ENCODE results near the gene POC1A. TPM values are rescaled to one million over a fixed set of nuclear protein-coding genes. Genes with fewer than 3 reads are reported as not detected.

Gene POC1A
- total and polyA plus RNA-seq, 2 experiments from 2014 or later, result 19.1 to 26.7 TPM

- TF ChIP-seq ZNF462 (CRISPR knock-in tag; IDR thresholded peaks at IDR 0.05), result no peak
These were observed 69.8 kb downstream of the POC1A start (continued) for GRCh38 chr3:52084216-52084945.

GRCh38 chr3:52083556-52084087 lies 70.6 kb downstream of the POC1A start:
- Mint-ChIP-seq H3K27ac (no peak overlapping the region), H3K36me3 (ENCODE audit: low read depth) (no peaks in the 10 kb centered on the region; the same call in 2 of the 3 replicates), H3K9me3 (no peaks in the 10 kb centered on the region), H3K27me3 (ENCODE audit: insufficient read depth, low read depth, poor library complexity) (peaks cover 5% of the 10 kb centered on the region), H3K4me1 (peaks cover 5% of the 10 kb centered on the region; the same call in 2 of the 3 replicates), H3K4me3 (no peak overlapping the region)
- Histone ChIP-seq H3K4me1 (ENCODE audit: insufficient read depth) (no peaks in the 10 kb centered on the region), H3K79me2 (replicated peaks; ENCODE audit: insufficient read depth) (no peaks in the 10 kb centered on the region), H3F3A (replicated peaks; ENCODE audit: low read depth) (no peaks in the 10 kb centered on the region), H3K27ac (ENCODE audit: low read depth) (no peak overlapping the region), H3K36me3 (ENCODE audit: insufficient read depth) (no peaks in the 10 kb centered on the region; the same call in 1 of the 2 replicates), H4K20me1 (replicated peaks; ENCODE audit: insufficient read depth) (peaks cover 4% of the 10 kb centered on the region), H3K4me2 (no peak overlapping the region), H3K4me3 (no peak overlapping the region), H2AFZ (no peak overlapping the region), H3K27me3 (ENCODE audit: insufficient read depth) (no peaks in the 10 kb centered on the region), H3K9me2 (ENCODE audit: insufficient read depth) (no peaks in the 10 kb centered on the region)
- no peak for TF ChIP-seq ZNF331 (CRISPR knock-in tag; IDR thresholded peaks at IDR 0.05; ENCODE audit: low read depth)
- DNase-seq (ENCODE audit: low spot score), result no peak
- ATAC-seq, result no peak

- no peaks in the 10 kb centered on the region for H3K36me3 ChIP-seq (ENCODE audit: insufficient read depth)
- H4K20me1 ChIP-seq (replicated peaks; ENCODE audit: insufficient read depth), result peaks cover 4% of the 10 kb centered on the region
- H3K79me2 ChIP-seq (replicated peaks; ENCODE audit: insufficient read depth), result no peaks in the 10 kb centered on the region
- no peak overlapping the region for H3K4me3 ChIP-seq
- Mint-ChIP-seq H3K27ac (no peak overlapping the region), H3K4me1 (peaks cover 4% of the 10 kb centered on the region; the same call in 1 of the 3 replicates), H3K9me3 (no peaks in the 10 kb centered on the region), H3K27me3 (ENCODE audit: insufficient read depth, low read depth, poor library complexity) (peaks cover 5% of the 10 kb centered on the region), H3K4me3 (no peak overlapping the region), H3K36me3 (ENCODE audit: low read depth) (no peaks in the 10 kb centered on the region; the same call in 2 of the 3 replicates)
- no peak overlapping the region for H2AFZ ChIP-seq
- H3K9me2 ChIP-seq (ENCODE audit: insufficient read depth), result no peaks in the 10 kb centered on the region
- no peak overlapping the region for H3K27ac ChIP-seq (ENCODE audit: low read depth)
- H3K4me1 ChIP-seq (ENCODE audit: insufficient read depth), result no peaks in the 10 kb centered on the region
- DNase-seq (ENCODE audit: low spot score) (no peak), ATAC-seq (no peak)
- H3F3A ChIP-seq (replicated peaks; ENCODE audit: low read depth), result no peaks in the 10 kb centered on the region
- H3K4me2 ChIP-seq, result no peak overlapping the region
- no peaks in the 10 kb centered on the region for H3K27me3 ChIP-seq (ENCODE audit: insufficient read depth)
- TF ChIP-seq NANOG (IDR thresholded peaks at IDR 0.05; ENCODE audit: borderline replicate concordance), result no peak
- TF ChIP-seq POLR2AphosphoS5 (IDR thresholded peaks at IDR 0.05; ENCODE audit: low read depth), result no peak
- no peak for TF ChIP-seq STAT1 (IDR thresholded peaks at IDR 0.05; ENCODE audit: unreplicated experiment)
- no peak for TF ChIP-seq EZH2 (IDR thresholded peaks at IDR 0.05; ENCODE audit: low read depth, unreplicated experiment)
- TF ChIP-seq ZNF331 (CRISPR knock-in tag; IDR thresholded peaks at IDR 0.05; ENCODE audit: low read depth), result no peak
- no peak for TF ChIP-seq REST (IDR thresholded peaks at IDR 0.05; ENCODE audit: unreplicated experiment)
- TF ChIP-seq EZH2phosphoT487 (IDR thresholded peaks at IDR 0.05; ENCODE audit: unreplicated experiment), result no peak
These were observed 71.3 kb downstream of the POC1A start for GRCh38 chr3:52082951-52083350.

All from GM23338 (cell line).